Measurements from ENCODE around the gene FAAH. TPM values are rescaled to one million over a fixed set of nuclear protein-coding genes. Genes with fewer than 3 reads are reported as not detected.

FAAH gene
- total RNA-seq, 1 experiment from 2014 or later: 24.8 TPM

GRCh38 chr1:46457178-46457577 lies 63.1 kb downstream of the FAAH start:
- Histone ChIP-seq H3K79me2 (ENCODE audit: insufficient read depth, low read length) (no peaks in the 10 kb centered on the region), H3K9ac (ENCODE audit: low read length) (no peak overlapping the region), H3K27me3 (ENCODE audit: insufficient read depth, low read length) (no peaks in the 10 kb centered on the region), H3K9me2 (ENCODE audit: insufficient read depth) (no peaks in the 10 kb centered on the region), H2AFZ (ENCODE audit: low read depth, low read length, poor library complexity, severe bottlenecking) (no peak overlapping the region), H4K20me1 (ENCODE audit: insufficient read depth) (no peaks in the 10 kb centered on the region), H3K4me3 (replicated peaks in 1 of 2; ENCODE audit: low read depth in 1 of 2, low read length in 2 of 2) (no peak overlapping the region), H3K36me3 (ENCODE audit: control insufficient read depth in 1 of 2, insufficient read depth in 2 of 2, low read length in 2 of 2) (no peaks in the 10 kb centered on the region), H3K27ac (ENCODE audit: low read depth, low read length) (no peak overlapping the region), H3K9me3 (ENCODE audit: control insufficient read depth in 1 of 2, insufficient read depth in 1 of 2, low read depth in 1 of 2, low read length in 2 of 2) (no peaks in the 10 kb centered on the region), H3K4me2 (ENCODE audit: low read length) (no peak overlapping the region), H3K4me1 (ENCODE audit: control insufficient read depth in 1 of 2, insufficient read depth in 2 of 2, low read length in 2 of 2) (peaks cover 0 to 7% of the 10 kb centered on the region in 2 experiments; a peak in 2 of 4 replicates)
- no TSS peak for BruUV-seq (replicated peaks)
- CTCF ChIA-PET: no interaction called here
- DNase-seq (ENCODE audit: low read depth, low spot score) (no peak), ATAC-seq (no peak)
- TF ChIP-seq POLR2A (IDR thresholded peaks at IDR 0.05; ENCODE audit: borderline replicate concordance, extremely low read depth, insufficient read depth, insufficient read length) (no peak), FOSL1 (IDR thresholded peaks at IDR 0.05; ENCODE audit: low read depth) (no peak), SP1 (IDR thresholded peaks at IDR 0.05; ENCODE audit: low read depth) (no peak), TCF7L2 (IDR thresholded peaks at IDR 0.05; ENCODE audit: borderline replicate concordance, extremely low read depth, insufficient read depth, insufficient read length) (no peak), POLR2AphosphoS5 (IDR thresholded peaks at IDR 0.05; ENCODE audit: low read depth, low read length) (no peak), ELF1 (IDR thresholded peaks at IDR 0.05; ENCODE audit: borderline replicate concordance, low read depth) (no peak), REST (IDR thresholded peaks at IDR 0.05; ENCODE audit: low read depth) (no peak), SRF (IDR thresholded peaks at IDR 0.05; ENCODE audit: low read depth) (no peak), ZNF274 (IDR thresholded peaks at IDR 0.05; ENCODE audit: low read depth, low read length) (no peak), EGR1 (IDR thresholded peaks at IDR 0.05; ENCODE audit: low read depth) (no peak), EZH2phosphoT487 (IDR thresholded peaks at IDR 0.05; ENCODE audit: borderline replicate concordance) (no peak), EZH2 (IDR thresholded peaks at IDR 0.05) (no peak), ZBTB33 (IDR thresholded peaks at IDR 0.05; ENCODE audit: extremely low read depth, insufficient replicate concordance, low read length) (no peak), SIN3A (IDR thresholded peaks at IDR 0.05; ENCODE audit: low read depth) (no peak), CBX3 (IDR thresholded peaks at IDR 0.05; ENCODE audit: low read depth) (no peak), MAX (IDR thresholded peaks at IDR 0.05) (no peak), JUND (IDR thresholded peaks at IDR 0.05) (no peak)
- RAD21 ChIA-PET (ENCODE audit: low non-redundant PET in 1 of 2, low total read pairs in 2 of 2, uncharacterized antibody in 2 of 2, unreplicated experiment in 2 of 2): no interaction called here
- POLR2A ChIA-PET: no interaction called here
- intact Hi-C loops (cut with micrococcal nuclease): no loop called here
